ENCODE results near the gene NUDT16L1.
"Not testable (repeated sequence)": the region's sequence is repeated elsewhere in the genome, so short reads cannot be mapped to it uniquely, and the experiment has no call there.

Gene NUDT16L1

DNA sequence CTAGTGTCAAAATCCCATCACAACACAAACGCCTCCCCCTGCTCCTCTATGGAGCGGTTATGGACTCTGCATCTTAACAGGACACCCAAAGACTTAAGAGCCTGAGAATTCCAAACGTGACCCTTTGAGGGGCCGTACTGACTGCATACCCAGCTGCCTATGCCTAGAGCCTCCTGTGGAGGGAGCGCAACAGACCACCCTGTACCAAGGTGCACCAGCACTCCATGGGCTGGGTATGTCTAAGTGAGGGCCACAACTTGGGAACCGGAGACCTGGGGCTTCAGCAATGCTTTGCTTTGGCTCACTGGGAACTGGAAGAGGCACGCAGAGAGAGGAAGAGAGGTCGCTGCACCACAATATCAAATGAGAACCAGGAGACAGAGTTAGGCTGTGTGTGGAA is 35.3 kb downstream of the NUDT16L1 start:
- DNase-seq, result no peak

DNA sequence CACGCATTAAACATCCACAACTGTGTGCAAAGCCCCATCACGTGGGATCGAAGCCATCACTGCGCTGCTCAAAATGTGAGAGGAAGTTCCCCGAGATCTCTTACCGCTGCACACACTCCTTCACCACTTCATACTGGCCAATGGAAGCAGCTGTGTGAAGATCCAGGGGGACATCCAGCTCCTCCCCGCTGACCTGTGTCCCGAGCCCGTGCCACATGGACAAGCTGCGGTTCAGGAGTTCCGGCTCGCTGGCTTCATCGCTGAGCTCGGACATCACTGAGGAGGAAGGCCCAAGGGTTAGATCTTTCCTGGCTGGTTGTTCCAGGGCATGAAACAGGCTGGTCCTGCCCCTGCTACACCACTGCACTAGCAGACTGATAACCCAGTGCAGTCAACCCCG is 36.5 kb downstream of the NUDT16L1 start:
- no peak for DNase-seq

DNA sequence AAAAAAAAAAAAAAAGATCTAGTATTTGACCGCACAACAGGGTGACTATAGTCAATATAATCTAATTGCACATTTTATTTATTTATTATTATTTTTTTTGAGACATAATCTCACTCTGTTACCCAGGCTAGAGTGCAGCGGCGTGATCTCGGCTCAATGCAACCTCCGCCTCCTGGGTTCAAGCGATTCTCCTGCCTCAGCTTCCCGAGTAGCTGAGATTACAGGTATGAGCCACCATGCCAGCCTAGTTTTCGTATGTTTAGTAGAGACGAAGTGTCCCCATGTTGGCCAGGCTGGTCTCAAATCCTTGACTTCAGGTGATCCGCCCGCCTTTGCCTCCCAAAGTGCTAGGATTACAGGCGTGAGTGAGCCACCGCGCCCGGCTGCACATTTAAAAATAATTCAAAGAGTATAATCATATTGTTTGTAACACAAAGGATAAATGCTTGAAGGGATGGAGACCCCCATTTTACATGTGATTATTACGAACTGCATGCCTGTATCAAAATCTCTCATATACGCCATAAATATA is 39.9 kb downstream of the NUDT16L1 start:
- no peak for DNase-seq

DNA sequence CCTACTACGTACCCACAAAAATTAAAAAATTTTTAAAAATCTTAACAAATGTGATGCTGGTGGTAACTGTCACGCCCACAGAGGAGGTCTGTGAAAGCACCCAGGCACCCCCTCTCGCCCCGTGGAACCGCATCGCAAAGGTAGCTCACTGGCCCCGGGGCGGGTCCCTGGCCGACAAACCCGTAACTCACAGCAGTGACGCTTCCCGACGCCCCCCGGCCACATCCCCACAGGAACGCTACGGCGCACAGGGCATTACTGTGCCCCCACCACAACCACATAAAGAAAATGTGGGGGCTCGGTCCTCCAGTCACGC is 40.3 kb downstream of the NUDT16L1 start:
- no peak for DNase-seq

DNA sequence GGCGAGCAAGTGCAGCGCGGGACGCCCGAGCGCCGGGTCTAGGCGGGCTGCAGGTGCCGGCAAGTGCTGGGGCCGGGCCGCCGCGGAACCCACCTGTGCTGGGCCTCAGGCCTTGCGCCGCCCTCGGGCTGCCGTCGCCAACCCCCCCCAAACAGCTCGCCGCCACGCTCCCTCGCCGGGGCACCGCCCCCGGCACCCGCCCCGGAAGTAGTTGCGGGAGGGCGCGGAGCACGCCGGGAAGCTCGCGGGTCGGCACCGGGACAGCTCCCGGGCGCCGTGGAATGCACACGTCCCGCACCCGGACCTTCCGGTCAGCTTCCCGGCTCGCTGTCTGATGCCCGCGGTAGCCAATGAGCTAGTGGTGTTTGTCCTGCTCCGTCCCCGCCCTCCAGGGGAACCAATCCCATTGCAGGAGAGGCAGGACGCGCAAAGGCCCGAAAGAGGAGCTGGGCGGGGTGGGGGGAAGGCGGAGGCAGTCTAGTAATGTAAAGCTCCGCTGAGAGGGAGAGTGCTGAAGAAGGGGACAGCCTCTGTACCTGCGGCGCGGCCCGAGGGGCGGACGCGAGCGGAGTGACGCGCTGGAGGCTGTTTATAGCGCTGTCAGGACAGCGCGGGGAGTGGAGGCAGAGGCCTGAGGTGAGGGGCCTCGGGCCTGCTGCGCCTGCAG is 40.8 kb downstream of the NUDT16L1 start, which contains the start of the genes ANKS3 and DNAAF8:
TSS of gene ANKS3 (minus strand) at position 209 of the 667 bp plus-strand sequence. CDS start 4,122 bp downstream, outside the sequence.
TSS of gene DNAAF8 (plus strand) at position 475 of the 667 bp plus-strand sequence. CDS start 1,978 bp downstream, outside the sequence.
- peak; percentile 96 for DNase-seq

- peak; percentile 93 for DNase-seq
Measured at GRCh38 chr16:4734730-4735535, 41.6 kb downstream of the NUDT16L1 start.

DNA sequence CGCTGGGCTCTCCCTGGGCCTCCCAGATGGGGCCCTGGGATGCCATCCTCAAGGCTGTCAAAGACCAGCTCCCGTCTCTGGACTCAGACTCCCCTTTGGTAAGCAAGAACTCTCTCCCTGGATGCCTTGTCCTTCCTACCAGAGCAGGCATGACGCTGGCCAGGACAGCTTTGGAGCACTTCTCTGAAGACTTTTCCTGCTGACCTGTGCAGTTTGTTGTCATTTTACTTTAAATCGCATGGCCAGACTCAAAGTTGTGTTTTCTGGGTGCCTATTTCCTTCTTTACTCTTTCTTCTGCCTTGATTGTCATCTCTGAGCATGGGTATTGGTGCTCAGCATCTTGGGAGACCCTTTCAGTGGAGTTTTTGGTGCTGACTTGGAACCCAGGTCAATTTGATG is 43.2 kb downstream of the NUDT16L1 start:
- DNase-seq, result no peak

DNA sequence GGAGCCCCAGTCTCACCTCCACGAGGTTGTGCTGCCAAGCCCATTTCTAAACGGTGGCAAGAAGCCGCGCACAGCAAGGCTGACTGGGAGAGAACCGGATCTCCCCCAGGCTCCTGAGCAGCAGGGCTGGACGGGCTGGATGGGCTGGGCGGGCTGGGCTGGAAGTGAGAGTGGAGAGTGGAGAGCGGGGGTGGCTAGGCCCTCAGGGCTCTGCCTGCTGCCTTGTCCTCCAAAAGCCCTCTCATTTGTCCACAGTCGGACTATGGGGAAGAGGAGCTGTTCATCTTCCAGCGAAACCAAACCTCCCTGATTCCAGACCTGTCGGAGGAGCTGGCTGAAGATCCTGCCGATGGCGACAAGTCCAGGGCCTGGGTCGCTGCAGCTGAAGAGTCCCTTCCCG is 44.2 kb downstream of the NUDT16L1 start:
- no peak for DNase-seq

GRCh38 chr16:4738370-4738769 is 45.0 kb downstream of the NUDT16L1 start:
- DNase-seq, result not testable (repeated sequence)

- DNase-seq, result no peak
Measured at GRCh38 chr16:4743226-4743878, 50.0 kb downstream of the NUDT16L1 start.

- DNase-seq, result no peak
Measured at GRCh38 chr16:4744555-4745273, 51.4 kb downstream of the NUDT16L1 start.

GRCh38 chr16:4745274-4745569 is 51.9 kb downstream of the NUDT16L1 start:
- DNase-seq, result no peak
